CD4-positive, alpha-beta T cell (primary cell): ENCODE data around the gene KDM2A. TPM values are rescaled to one million over a fixed set of nuclear protein-coding genes. Genes with fewer than 3 reads are reported as not detected.

Experiments
- ATAC-seq: fragments of 200-7000 bp; cut with Tn5 transposase; one replicate; pipeline ENCODE4 v1.10.0; 2022; ENCODE audit warnings: mild to moderate bottlenecking; ENCODE audit not compliant: poor library complexity
- CTCF ChIA-PET: fragments of 350-600 bp; sonication (Branson Sonifier 250); formaldehyde crosslinking; loops from one replicate; lab custom pipeline; 2021; ENCODE audit warnings: antibody characterized with exemption, inconsistent platforms; lab: Charles Lee
- POLR2A ChIA-PET: fragments of 350-600 bp; sonication (Branson Sonifier 250); formaldehyde crosslinking; loops from one replicate; lab custom pipeline; 2021; ENCODE audit warnings: antibody characterized with exemption, inconsistent platforms; lab: Charles Lee
- DNase-seq, 14 experiments: peaks; one replicate each; pipeline ENCODE4 v3.0.0-alpha.2; 2013 to 2020; ENCODE audit warnings: mixed read lengths in 2 of 14
- H3K27ac ChIP-seq, 2 donors: one replicate each; pipeline versions ENCODE4 v1.5.1 to v1.7.0; 2013; ENCODE audit warnings: low read length in 2 of 2, low read depth in 1 of 2, mild to moderate bottlenecking in 1 of 2
- H3K27me3 ChIP-seq, 2 experiments: 1 replicate in 1 of 2; 2 replicates in 1 of 2; pipeline versions ENCODE4 v1.6.1 to v1.7.0; 2013; ENCODE audit warnings: low read length in 2 of 2, control low read depth in 1 of 2, mild to moderate bottlenecking in 1 of 2, moderate library complexity in 1 of 2; ENCODE audit not compliant: insufficient read depth in 2 of 2, control insufficient read depth in 1 of 2
- H3K36me3 ChIP-seq: one replicate; pipeline ENCODE4 v1.6.1; 2013; ENCODE audit warnings: low read length, control low read depth; ENCODE audit not compliant: insufficient read depth
- H3K4me1 ChIP-seq: one replicate; pipeline ENCODE4 v1.6.1; 2013; ENCODE audit warnings: low read length, control low read depth; ENCODE audit not compliant: insufficient read depth
- H3K4me3 ChIP-seq: one replicate; pipeline ENCODE4 v1.5.1; 2013; ENCODE audit warnings: mild to moderate bottlenecking, low read length, moderate library complexity
- H3K9me3 ChIP-seq, 2 experiments: 1 replicate in 1 of 2; 2 replicates in 1 of 2; pipeline versions ENCODE4 v1.6.1 to v1.7.0; 2013; ENCODE audit warnings: low read length in 2 of 2, mild to moderate bottlenecking in 2 of 2, control low read depth in 1 of 2, moderate library complexity in 1 of 2; ENCODE audit not compliant: control insufficient read depth in 1 of 2, insufficient read depth in 1 of 2
- H3K27ac Mint-ChIP-seq: one replicate; pipeline ENCODE4 v1.8.0; 2020; ENCODE audit warnings: mixed read lengths
- H3K27me3 Mint-ChIP-seq: one replicate; pipeline ENCODE4 v1.8.0; 2021; ENCODE audit warnings: mixed read lengths
- H3K36me3 Mint-ChIP-seq: one replicate; pipeline ENCODE4 v1.8.0; 2021; ENCODE audit warnings: low read depth, mixed read lengths
- H3K4me1 Mint-ChIP-seq: one replicate; pipeline ENCODE4 v1.8.0; 2021; ENCODE audit warnings: low read depth, mixed read lengths
- H3K4me3 Mint-ChIP-seq: one replicate; pipeline ENCODE4 v1.8.0; 2020; ENCODE audit warnings: mild to moderate bottlenecking, mixed read lengths
- H3K9me3 Mint-ChIP-seq: one replicate; pipeline ENCODE4 v1.8.0; 2020; ENCODE audit warnings: mixed read lengths
- intact Hi-C, 2 experiments: fragments of 100-400 bp; cut with DNase I in 1 of 2; cut with micrococcal nuclease in 1 of 2; formaldehyde crosslinking; loops; one replicate each; pipeline versions ENCODE4 v1.15.1 to v1.9.0; 2023 to 2025; cut with DNase I, micrococcal nuclease
- total RNA-seq, 174 experiments: library from RNA in 2 of 174; stranded (reverse) in 2 of 174; gene quantifications; one replicate each; pipeline ENCODE4 v1.2.3 and lab custom pipeline; 2021 to 2026
- TF ChIP-seq, protein P1 (sequence below): fragments of 200-600 bp; IDR thresholded peaks from one replicate; pipeline ENCODE4 v1.8.0; 2022; ENCODE audit warnings: antibody characterized with exemption, mild to moderate bottlenecking

KDM2A gene
- total RNA-seq, 2 experiments from 2014 or later: 410 to 412 TPM

DNA sequence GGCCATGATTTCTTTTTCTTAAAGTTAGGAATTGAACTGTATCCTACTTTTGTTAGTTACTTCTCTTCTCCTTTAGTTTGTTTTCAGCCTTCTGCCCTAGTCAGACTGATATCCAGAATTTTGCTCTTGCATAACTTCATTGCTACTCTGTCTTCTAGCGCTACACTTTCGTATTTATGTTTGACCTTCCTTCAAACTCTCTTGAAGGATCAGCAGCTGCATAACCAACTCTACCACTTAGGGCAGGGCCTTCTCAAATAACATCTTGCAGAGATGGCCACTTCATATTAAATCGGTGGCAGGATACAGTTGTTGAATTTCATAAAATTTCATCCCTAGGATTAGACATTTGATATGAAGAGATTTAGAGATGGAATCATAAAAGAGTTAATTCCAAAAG is 43.9 kb downstream of the KDM2A start:
- Mint-ChIP-seq H3K27ac (peak overlapping the region; percentile 24), H3K27me3 (no peaks in the 10 kb centered on the region), H3K4me1 (peaks cover 81% of the 10 kb centered on the region), H3K4me3 (no peak overlapping the region), H3K9me3 (no peaks in the 10 kb centered on the region), H3K36me3 (peaks cover 41% of the 10 kb centered on the region)
- ChIA-PET POLR2A (no interaction called here), CTCF (no interaction called here)
- intact Hi-C loops: loop anchor here in 1 of 2 experiments (5.0 kb wide), 1 partner anchor 41 kb away; no protein-coding TSS in a partner anchor
- Histone ChIP-seq H3K36me3 (peaks cover 15% of the 10 kb centered on the region), H3K4me1 (peaks cover 8% of the 10 kb centered on the region), H3K27ac (no peak overlapping the region), H3K4me3 (no peak overlapping the region), H3K9me3 (no peaks in the 10 kb centered on the region), H3K27me3 (no peaks in the 10 kb centered on the region)
- no peak for DNase-seq
- ATAC-seq: no peak
- TF ChIP-seq, protein P1, sequence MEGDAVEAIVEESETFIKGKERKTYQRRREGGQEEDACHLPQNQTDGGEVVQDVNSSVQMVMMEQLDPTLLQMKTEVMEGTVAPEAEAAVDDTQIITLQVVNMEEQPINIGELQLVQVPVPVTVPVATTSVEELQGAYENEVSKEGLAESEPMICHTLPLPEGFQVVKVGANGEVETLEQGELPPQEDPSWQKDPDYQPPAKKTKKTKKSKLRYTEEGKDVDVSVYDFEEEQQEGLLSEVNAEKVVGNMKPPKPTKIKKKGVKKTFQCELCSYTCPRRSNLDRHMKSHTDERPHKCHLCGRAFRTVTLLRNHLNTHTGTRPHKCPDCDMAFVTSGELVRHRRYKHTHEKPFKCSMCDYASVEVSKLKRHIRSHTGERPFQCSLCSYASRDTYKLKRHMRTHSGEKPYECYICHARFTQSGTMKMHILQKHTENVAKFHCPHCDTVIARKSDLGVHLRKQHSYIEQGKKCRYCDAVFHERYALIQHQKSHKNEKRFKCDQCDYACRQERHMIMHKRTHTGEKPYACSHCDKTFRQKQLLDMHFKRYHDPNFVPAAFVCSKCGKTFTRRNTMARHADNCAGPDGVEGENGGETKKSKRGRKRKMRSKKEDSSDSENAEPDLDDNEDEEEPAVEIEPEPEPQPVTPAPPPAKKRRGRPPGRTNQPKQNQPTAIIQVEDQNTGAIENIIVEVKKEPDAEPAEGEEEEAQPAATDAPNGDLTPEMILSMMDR: no peak

DNA sequence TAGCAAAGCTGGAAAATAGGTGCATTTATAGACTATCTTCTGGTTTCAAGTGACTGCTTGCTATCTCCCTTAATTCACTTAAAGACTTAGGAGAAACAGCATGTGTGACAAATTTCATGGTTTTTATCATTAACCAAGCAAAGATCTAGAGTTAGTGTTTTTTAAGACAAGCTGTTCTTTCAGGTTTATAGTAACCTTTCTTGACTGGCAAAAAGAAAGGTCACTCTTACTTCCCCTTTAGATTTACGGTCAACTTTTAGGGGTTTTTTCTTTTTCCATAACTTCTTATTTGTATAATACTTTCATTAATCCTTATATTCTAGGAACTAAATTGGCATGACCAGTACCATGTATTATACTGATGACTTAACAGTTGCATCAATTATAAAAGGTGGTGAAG is 46.6 kb downstream of the KDM2A start:
- Histone ChIP-seq H3K27ac (no peak overlapping the region), H3K36me3 (peaks cover 10% of the 10 kb centered on the region), H3K9me3 (no peaks in the 10 kb centered on the region), H3K4me3 (no peak overlapping the region), H3K27me3 (no peaks in the 10 kb centered on the region), H3K4me1 (peaks cover 4% of the 10 kb centered on the region)
- intact Hi-C loops: loop anchor here (5.0 kb wide), 2 partner anchors 43 to 68 kb away; no protein-coding TSS in a partner anchor
- no peak for DNase-seq
- no peak for ATAC-seq
- POLR2A ChIA-PET: no interaction called here
- Mint-ChIP-seq H3K4me1 (peaks cover 62% of the 10 kb centered on the region), H3K27ac (peak overlapping the region; percentile 45), H3K4me3 (no peak overlapping the region), H3K36me3 (peaks cover 25% of the 10 kb centered on the region), H3K9me3 (no peaks in the 10 kb centered on the region), H3K27me3 (no peaks in the 10 kb centered on the region)
- CTCF ChIA-PET: interaction anchor here (1.3 kb wide), 1 partner anchor 84 kb away, joined by 6 read pairs; no protein-coding TSS in a partner anchor
- TF ChIP-seq, protein P1: no peak

DNA sequence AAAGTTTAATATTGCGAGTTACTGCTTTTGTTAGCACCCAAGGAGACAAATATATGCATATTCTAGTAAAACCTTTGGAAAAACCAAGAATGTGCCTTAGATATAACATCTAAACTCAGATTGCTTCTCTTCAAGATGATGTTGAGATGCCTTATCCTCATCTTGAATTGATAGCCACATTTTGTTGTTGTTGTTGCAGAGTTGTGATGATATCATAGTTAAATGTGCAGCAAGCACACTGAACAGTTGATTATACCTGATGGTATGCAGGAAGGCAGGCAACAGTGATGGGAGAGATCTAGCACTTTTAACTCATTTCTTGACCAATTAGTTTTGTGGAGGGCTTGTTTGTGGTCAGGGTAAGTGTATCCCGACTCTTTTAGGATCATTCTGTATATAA is 48.0 kb downstream of the KDM2A start:
- ATAC-seq: no peak
- H3K4me1 Mint-ChIP-seq: peaks cover 64% of the 10 kb centered on the region

More for the DNA sequence above, 48.0 kb downstream of the KDM2A start:
- intact Hi-C loops: loop anchor here (5.0 kb wide), 2 partner anchors 45 to 70 kb away; no protein-coding TSS in a partner anchor
- no peak for DNase-seq
- ChIA-PET CTCF (interaction anchor here (0.6 to 2.6 kb wide), 7 partner anchors 48 to 1428 kb away, joined by 3 to 21 read pairs (median 6); partner anchors contain the start of gene KDM2A), POLR2A (interaction anchor here (1.0 to 1.2 kb wide), 2 partner anchors 48 to 73 kb away, joined by 3 to 5 read pairs; partner anchors contain the start of gene KDM2A)
- Mint-ChIP-seq H3K36me3 (peaks cover 39% of the 10 kb centered on the region), H3K4me3 (no peak overlapping the region), H3K27ac (peak overlapping the region; percentile 1), H3K27me3 (no peaks in the 10 kb centered on the region), H3K9me3 (no peaks in the 10 kb centered on the region)
- Histone ChIP-seq H3K36me3 (peaks cover 17% of the 10 kb centered on the region), H3K27me3 (no peaks in the 10 kb centered on the region), H3K27ac (no peak overlapping the region), H3K9me3 (no peaks in the 10 kb centered on the region), H3K4me3 (no peak overlapping the region), H3K4me1 (no peaks in the 10 kb centered on the region)
- TF ChIP-seq, protein P1: no peak
